Measurements from ENCODE around the gene SCMH1. TPM values are rescaled to one million over a fixed set of nuclear protein-coding genes. Genes with fewer than 3 reads are reported as not detected.
"Not testable (repeated sequence)": the region's sequence is repeated elsewhere in the genome, so short reads cannot be mapped to it uniquely, and the experiment has no call there.

SCMH1 gene
- total and polyA plus RNA-seq, 3 experiments from 2014 or later: 8.4 to 23.7 (median 23.3) TPM

- Mint-ChIP-seq H3K9me3 (no peaks in the 10 kb centered on the region), H3K4me3 (peak overlapping the region in 1 of 7 donors; percentile 33), H3K36me3 (no peaks in the 10 kb centered on the region), H3K27me3 (peaks cover 8 to 10% of the 10 kb centered on the region in 2 donors), H3K27ac (no peak overlapping the region), H3K4me1 (peaks cover 0 to 5% (median 4%) of the 10 kb centered on the region in 3 donors)
- H3K4me1 ChIP-seq (ENCODE audit: insufficient read depth, low read length): peaks cover 3% of the 10 kb centered on the region
- H3K36me3 ChIP-seq (ENCODE audit: insufficient read depth, low read length): no peaks in the 10 kb centered on the region
- CTCF ChIA-PET: interaction anchor here (1.9 kb wide), 1 partner anchor 150 kb away, joined by 13 read pairs; no protein-coding TSS in a partner anchor
- POLR2A ChIA-PET: no interaction called here
- no peaks in the 10 kb centered on the region for H3K27me3 ChIP-seq (ENCODE audit: insufficient read depth, low read length, poor library complexity, severe bottlenecking)
- no peak overlapping the region for H3K4me3 ChIP-seq (ENCODE audit: low read length)
- peak; percentile 38 to 67 (median 54) for DNase-seq
- H3K9me3 ChIP-seq (ENCODE audit: low read length): no peaks in the 10 kb centered on the region
- H3K27ac ChIP-seq (ENCODE audit: low read depth, low read length): no peak overlapping the region
Measured at GRCh38 chr1:41268154-41268770, 26.2 kb upstream of the SCMH1 start.

- H3K36me3 Mint-ChIP-seq: no peaks in the 10 kb centered on the region
- H3K4me1 ChIP-seq (ENCODE audit: insufficient read depth, low read length): no peaks in the 10 kb centered on the region
- no peak for DNase-seq
- H3K9me3 ChIP-seq (ENCODE audit: low read length): no peaks in the 10 kb centered on the region
- H3K27me3 ChIP-seq (ENCODE audit: insufficient read depth, low read length, poor library complexity, severe bottlenecking): no peaks in the 10 kb centered on the region
- no peak overlapping the region for H3K4me3 ChIP-seq (ENCODE audit: low read length)
- no peak overlapping the region for H3K4me3 Mint-ChIP-seq
- H3K27me3 Mint-ChIP-seq: peaks cover 5% of the 10 kb centered on the region in 2 donors
- no peak overlapping the region for H3K27ac Mint-ChIP-seq
- H3K36me3 ChIP-seq (ENCODE audit: insufficient read depth, low read length): no peaks in the 10 kb centered on the region
- H3K4me1 Mint-ChIP-seq: no peaks in the 10 kb centered on the region
- H3K27ac ChIP-seq (ENCODE audit: low read depth, low read length): no peak overlapping the region
- H3K9me3 Mint-ChIP-seq: no peaks in the 10 kb centered on the region
- ChIA-PET POLR2A (no interaction called here), CTCF (interaction anchor here (3.0 kb wide), 1 partner anchor 22 kb away, joined by 6 read pairs; no protein-coding TSS in a partner anchor)
Measured at GRCh38 chr1:41261926-41262618, 20.0 kb upstream of the SCMH1 start.

GRCh38 chr1:41260768-41261167, 18.7 kb upstream of the SCMH1 start:
- Mint-ChIP-seq H3K4me3 (no peak overlapping the region), H3K4me1 (no peaks in the 10 kb centered on the region), H3K9me3 (peaks cover 0 to 3% (median 0%) of the 10 kb centered on the region in 5 donors), H3K27me3 (peaks cover 13 to 18% of the 10 kb centered on the region in 2 donors), H3K36me3 (peaks cover 0 to 12% (median 2%) of the 10 kb centered on the region in 3 donors), H3K27ac (no peak overlapping the region)
- H3K36me3 ChIP-seq (ENCODE audit: insufficient read depth, low read length): no peaks in the 10 kb centered on the region
- ChIA-PET CTCF (no interaction called here), POLR2A (no interaction called here)
- H3K27me3 ChIP-seq (ENCODE audit: insufficient read depth, low read length, poor library complexity, severe bottlenecking): no peaks in the 10 kb centered on the region
- H3K4me1 ChIP-seq (ENCODE audit: insufficient read depth, low read length): no peaks in the 10 kb centered on the region
- DNase-seq: no peak
- no peak overlapping the region for H3K27ac ChIP-seq (ENCODE audit: low read depth, low read length)
- H3K9me3 ChIP-seq (ENCODE audit: low read length): no peaks in the 10 kb centered on the region
- no peak overlapping the region for H3K4me3 ChIP-seq (ENCODE audit: low read length)

GRCh38 chr1:41259221-41259620, 17.1 kb upstream of the SCMH1 start:
- H3K9me3 ChIP-seq (ENCODE audit: low read length): no peaks in the 10 kb centered on the region
- no peak overlapping the region for H3K4me3 ChIP-seq (ENCODE audit: low read length)
- H3K27me3 ChIP-seq (ENCODE audit: insufficient read depth, low read length, poor library complexity, severe bottlenecking): no peaks in the 10 kb centered on the region
- H3K27ac ChIP-seq (ENCODE audit: low read depth, low read length): no peak overlapping the region
- H3K27me3 Mint-ChIP-seq: peaks cover 21 to 30% of the 10 kb centered on the region in 2 donors
- H3K36me3 ChIP-seq (ENCODE audit: insufficient read depth, low read length): no peaks in the 10 kb centered on the region
- H3K4me1 Mint-ChIP-seq: no peaks in the 10 kb centered on the region
- CTCF ChIA-PET: no interaction called here
- no peak overlapping the region for H3K27ac Mint-ChIP-seq
- no peak for DNase-seq
- no peak overlapping the region for H3K4me3 Mint-ChIP-seq
- H3K36me3 Mint-ChIP-seq: peaks cover 0 to 20% (median 2%) of the 10 kb centered on the region in 3 donors
- H3K4me1 ChIP-seq (ENCODE audit: insufficient read depth, low read length): no peaks in the 10 kb centered on the region
- POLR2A ChIA-PET: no interaction called here
- peaks cover 0 to 3% (median 0%) of the 10 kb centered on the region in 5 donors for H3K9me3 Mint-ChIP-seq

GRCh38 chr1:41255978-41256377, 13.9 kb upstream of the SCMH1 start:
- Histone ChIP-seq H3K9me3 (ENCODE audit: low read length) (no peaks in the 10 kb centered on the region), H3K27ac (ENCODE audit: low read depth, low read length) (no peak overlapping the region), H3K4me3 (ENCODE audit: low read length) (no peak overlapping the region), H3K36me3 (ENCODE audit: insufficient read depth, low read length) (no peaks in the 10 kb centered on the region), H3K27me3 (ENCODE audit: insufficient read depth, low read length, poor library complexity, severe bottlenecking) (no peaks in the 10 kb centered on the region), H3K4me1 (ENCODE audit: insufficient read depth, low read length) (no peaks in the 10 kb centered on the region)
- Mint-ChIP-seq H3K4me1 (no peaks in the 10 kb centered on the region), H3K4me3 (no peak overlapping the region), H3K27me3 (peaks cover 31 to 44% of the 10 kb centered on the region in 2 donors), H3K9me3 (peaks cover 0 to 3% (median 0%) of the 10 kb centered on the region in 5 donors), H3K36me3 (peaks cover 0 to 20% (median 2%) of the 10 kb centered on the region in 3 donors), H3K27ac (no peak overlapping the region)
- no peak for DNase-seq
- CTCF ChIA-PET: interaction anchor here (0.7 kb wide), 1 partner anchor 162 kb away, joined by 3 read pairs; no protein-coding TSS in a partner anchor
- POLR2A ChIA-PET: no interaction called here

- H3K4me3 Mint-ChIP-seq; H3K27ac ChIP-seq (ENCODE audit: low read depth, low read length); H3K4me3 ChIP-seq (ENCODE audit: low read length); H3K27ac Mint-ChIP-seq; H3K4me1 Mint-ChIP-seq; H3K36me3 ChIP-seq (ENCODE audit: insufficient read depth, low read length); H3K27me3 ChIP-seq (ENCODE audit: insufficient read depth, low read length, poor library complexity, severe bottlenecking); H3K9me3 Mint-ChIP-seq; CTCF ChIA-PET; POLR2A ChIA-PET; H3K9me3 ChIP-seq (ENCODE audit: low read length); DNase-seq; H3K4me1 ChIP-seq (ENCODE audit: insufficient read depth, low read length): not testable (repeated sequence)
- Mint-ChIP-seq H3K36me3 (peaks cover 0 to 14% (median 2%) of the 10 kb centered on the region in 3 donors), H3K27me3 (peaks cover 19 to 30% of the 10 kb centered on the region in 2 donors)
Measured at GRCh38 chr1:41251120-41251519, 9.0 kb upstream of the SCMH1 start.

- Mint-ChIP-seq H3K27ac (no peak overlapping the region), H3K27me3 (peaks cover 11 to 15% of the 10 kb centered on the region in 2 donors), H3K36me3 (peaks cover 0 to 3% (median 0%) of the 10 kb centered on the region in 3 donors), H3K4me1 (no peaks in the 10 kb centered on the region), H3K4me3 (no peak overlapping the region), H3K9me3 (no peaks in the 10 kb centered on the region)
- no peak for DNase-seq
- H3K9me3 ChIP-seq (ENCODE audit: low read length): no peaks in the 10 kb centered on the region
- no peak overlapping the region for H3K4me3 ChIP-seq (ENCODE audit: low read length)
- CTCF ChIA-PET: no interaction called here
- no peaks in the 10 kb centered on the region for H3K4me1 ChIP-seq (ENCODE audit: insufficient read depth, low read length)
- no peaks in the 10 kb centered on the region for H3K27me3 ChIP-seq (ENCODE audit: insufficient read depth, low read length, poor library complexity, severe bottlenecking)
- POLR2A ChIA-PET: no interaction called here
- H3K36me3 ChIP-seq (ENCODE audit: insufficient read depth, low read length): no peaks in the 10 kb centered on the region
- H3K27ac ChIP-seq (ENCODE audit: low read depth, low read length): no peak overlapping the region
Measured at GRCh38 chr1:41249319-41249718, 7.2 kb upstream of the SCMH1 start.

GRCh38 chr1:41246568-41246967, 4.5 kb upstream of the SCMH1 start:
- H3K4me1 ChIP-seq (ENCODE audit: insufficient read depth, low read length): peaks cover 9% of the 10 kb centered on the region
- no peak overlapping the region for H3K4me3 Mint-ChIP-seq
- ChIA-PET POLR2A (no interaction called here), CTCF (no interaction called here)
- peaks cover 0 to 3% (median 0%) of the 10 kb centered on the region in 3 donors for H3K36me3 Mint-ChIP-seq
- no peaks in the 10 kb centered on the region for H3K9me3 ChIP-seq (ENCODE audit: low read length)
- H3K4me1 Mint-ChIP-seq: peaks cover 7 to 9% (median 9%) of the 10 kb centered on the region in 3 donors
- no peaks in the 10 kb centered on the region for H3K36me3 ChIP-seq (ENCODE audit: insufficient read depth, low read length)
- H3K27me3 ChIP-seq (ENCODE audit: insufficient read depth, low read length, poor library complexity, severe bottlenecking): no peaks in the 10 kb centered on the region
- H3K27ac ChIP-seq (ENCODE audit: low read depth, low read length): no peak overlapping the region
- peak overlapping the region in 1 of 8 donors; percentile 48 for H3K27ac Mint-ChIP-seq
- no peak overlapping the region for H3K4me3 ChIP-seq (ENCODE audit: low read length)
- H3K27me3 Mint-ChIP-seq: peaks cover 0 to 1% of the 10 kb centered on the region in 2 donors
- DNase-seq: no peak
- H3K9me3 Mint-ChIP-seq: no peaks in the 10 kb centered on the region
